Coronary artery (tissue), 2 donors: ENCODE data around the gene ARPIN.
"Not testable (repeated sequence)": the region's sequence is repeated elsewhere in the genome, so short reads cannot be mapped to it uniquely, and the experiment has no call there.

Source experiments
- DNase-seq: peaks from one replicate; pipeline ENCODE4 v3.0.0-alpha.2; 2017; ENCODE audit warnings: low spot score
- H3K27ac ChIP-seq, 2 donors: fragments of 200-600 bp; sonication (generic); one replicate each; pipeline ENCODE4 v1.5.1; 2016 to 2019
- H3K4me3 ChIP-seq: fragments of 200-600 bp; sonication (generic); 2 replicates; pipeline ENCODE4 v1.5.1; 2016; ENCODE audit warnings: mild to moderate bottlenecking, moderate library complexity
- CTCF ChIP-seq: fragments of 200-600 bp; sonication (generic); IDR thresholded peaks from one replicate; pipeline ENCODE4 v1.5.1; 2019; ENCODE audit warnings: antibody characterized with exemption

The ARPIN gene

GRCh38 chr15:89863918-89864317 is 48.8 kb downstream of the ARPIN start:
- H3K27ac ChIP-seq: no peak overlapping the region
- TF ChIP-seq CTCF: no peak

GRCh38 chr15:89860891-89861290 is 51.9 kb downstream of the ARPIN start:
- no peak for DNase-seq
- no peak overlapping the region for H3K4me3 ChIP-seq
- TF ChIP-seq CTCF: no peak
- H3K27ac ChIP-seq: no peak overlapping the region

More at GRCh38 chr15:89863918-89864317, 48.8 kb downstream of the ARPIN start:
- no peak overlapping the region for H3K4me3 ChIP-seq
- no peak for DNase-seq

GRCh38 chr15:89860431-89860830 is 52.3 kb downstream of the ARPIN start:
- H3K4me3 ChIP-seq: no peak overlapping the region
- TF ChIP-seq CTCF: no peak
- DNase-seq: no peak
- H3K27ac ChIP-seq: no peak overlapping the region

- Histone ChIP-seq H3K27ac (no peak overlapping the region), H3K4me3 (no peak overlapping the region)
- no peak for DNase-seq
- TF ChIP-seq CTCF: no peak
Measured at GRCh38 chr15:89858661-89859458, 53.9 kb downstream of the ARPIN start.

- H3K4me3 ChIP-seq: no peak overlapping the region
- H3K27ac ChIP-seq: no peak overlapping the region
- DNase-seq: no peak
- no peak for TF ChIP-seq CTCF
Measured at GRCh38 chr15:89857673-89858072, 55.1 kb downstream of the ARPIN start.

GRCh38 chr15:89855948-89856347 is 56.8 kb downstream of the ARPIN start:
- Histone ChIP-seq H3K27ac (no peak overlapping the region), H3K4me3 (no peak overlapping the region)
- no peak for TF ChIP-seq CTCF
- DNase-seq: no peak

- H3K27ac ChIP-seq, DNase-seq, H3K4me3 ChIP-seq: not testable (repeated sequence)
Measured at GRCh38 chr15:89854863-89855262, 57.9 kb downstream of the ARPIN start.
